Measurements from ENCODE around the gene NALCN. TPM values are rescaled to one million over a fixed set of nuclear protein-coding genes. Genes with fewer than 3 reads are reported as not detected.

NALCN gene
- total RNA-seq, 2 donors from 2014 or later = 3.2 TPM; not detected in 1

DNA sequence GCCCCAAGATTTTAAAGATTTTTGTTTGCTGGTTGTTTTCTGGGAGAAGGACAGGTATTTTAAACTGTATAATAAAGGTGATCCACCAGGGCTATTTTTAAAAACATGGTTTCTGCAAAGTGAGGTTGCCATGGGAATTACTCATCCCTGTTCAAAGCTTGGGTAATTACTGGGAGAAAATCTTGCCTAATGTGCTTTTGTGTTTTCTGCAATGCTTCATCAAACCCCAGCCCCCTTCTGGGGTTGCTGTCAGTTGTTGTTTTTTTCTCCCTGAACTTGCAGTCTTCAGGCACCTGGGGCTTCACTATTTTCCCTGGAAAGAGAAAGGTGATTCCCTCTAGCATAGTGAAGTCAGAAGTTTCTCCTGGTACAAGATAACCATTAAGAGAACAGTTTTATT lies 277.2 kb downstream of the NALCN start:
- TF ChIP-seq POLR2AphosphoS5 (IDR thresholded peaks at IDR 0.05) = no peak
- no peak for TF ChIP-seq POLR2A (IDR thresholded peaks at IDR 0.05)
- DNase-seq (ENCODE audit: low spot score) = no peak
- Histone ChIP-seq H3K27me3 (replicated peaks; ENCODE audit: insufficient read depth) (no peaks in the 10 kb centered on the region), H3K9me3 (no peaks in the 10 kb centered on the region), H3K4me3 (no peak overlapping the region), H3K4me1 (replicated peaks) (no peaks in the 10 kb centered on the region), H3K27ac (no peak overlapping the region), H3K36me3 (no peaks in the 10 kb centered on the region)
- intact Hi-C loops (cut with DNase I) = no loop called here

DNA sequence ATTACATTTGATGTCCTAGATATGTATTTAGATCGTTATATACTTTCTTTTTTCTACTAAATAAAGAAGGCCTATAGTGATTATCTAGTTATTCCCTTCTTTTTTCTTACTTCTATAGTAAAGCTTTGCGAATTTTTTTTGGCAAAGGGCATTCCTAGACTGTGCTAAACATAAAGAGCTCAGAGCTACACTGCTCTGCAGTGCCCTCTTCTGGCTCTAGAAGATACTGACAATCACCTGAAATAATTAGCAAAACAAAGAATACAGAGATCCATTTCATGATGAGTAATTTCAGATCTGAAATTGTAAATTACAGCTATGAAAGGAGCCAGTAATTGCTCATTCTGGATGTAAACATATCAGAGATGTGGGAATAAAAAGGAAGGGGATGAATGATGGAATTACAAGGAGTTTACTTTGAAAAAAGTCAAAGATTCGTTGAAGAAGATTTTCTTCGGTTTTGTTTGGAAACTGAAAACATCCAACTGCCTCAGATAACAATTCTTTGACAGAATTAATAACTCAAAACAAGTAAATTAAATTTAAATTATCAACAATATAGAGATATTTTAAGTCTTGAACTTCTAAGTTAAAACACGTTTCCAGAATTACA lies 288.5 kb downstream of the NALCN start:
- TF ChIP-seq, protein P1, sequence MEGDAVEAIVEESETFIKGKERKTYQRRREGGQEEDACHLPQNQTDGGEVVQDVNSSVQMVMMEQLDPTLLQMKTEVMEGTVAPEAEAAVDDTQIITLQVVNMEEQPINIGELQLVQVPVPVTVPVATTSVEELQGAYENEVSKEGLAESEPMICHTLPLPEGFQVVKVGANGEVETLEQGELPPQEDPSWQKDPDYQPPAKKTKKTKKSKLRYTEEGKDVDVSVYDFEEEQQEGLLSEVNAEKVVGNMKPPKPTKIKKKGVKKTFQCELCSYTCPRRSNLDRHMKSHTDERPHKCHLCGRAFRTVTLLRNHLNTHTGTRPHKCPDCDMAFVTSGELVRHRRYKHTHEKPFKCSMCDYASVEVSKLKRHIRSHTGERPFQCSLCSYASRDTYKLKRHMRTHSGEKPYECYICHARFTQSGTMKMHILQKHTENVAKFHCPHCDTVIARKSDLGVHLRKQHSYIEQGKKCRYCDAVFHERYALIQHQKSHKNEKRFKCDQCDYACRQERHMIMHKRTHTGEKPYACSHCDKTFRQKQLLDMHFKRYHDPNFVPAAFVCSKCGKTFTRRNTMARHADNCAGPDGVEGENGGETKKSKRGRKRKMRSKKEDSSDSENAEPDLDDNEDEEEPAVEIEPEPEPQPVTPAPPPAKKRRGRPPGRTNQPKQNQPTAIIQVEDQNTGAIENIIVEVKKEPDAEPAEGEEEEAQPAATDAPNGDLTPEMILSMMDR (IDR thresholded peaks at IDR 0.05) = peak in 3 of 4 experiments; percentile 33 to 58 (median 57)
- TF ChIP-seq POLR2A (IDR thresholded peaks at IDR 0.05) (no peak), POLR2AphosphoS5 (IDR thresholded peaks at IDR 0.05) (no peak)

DNA sequence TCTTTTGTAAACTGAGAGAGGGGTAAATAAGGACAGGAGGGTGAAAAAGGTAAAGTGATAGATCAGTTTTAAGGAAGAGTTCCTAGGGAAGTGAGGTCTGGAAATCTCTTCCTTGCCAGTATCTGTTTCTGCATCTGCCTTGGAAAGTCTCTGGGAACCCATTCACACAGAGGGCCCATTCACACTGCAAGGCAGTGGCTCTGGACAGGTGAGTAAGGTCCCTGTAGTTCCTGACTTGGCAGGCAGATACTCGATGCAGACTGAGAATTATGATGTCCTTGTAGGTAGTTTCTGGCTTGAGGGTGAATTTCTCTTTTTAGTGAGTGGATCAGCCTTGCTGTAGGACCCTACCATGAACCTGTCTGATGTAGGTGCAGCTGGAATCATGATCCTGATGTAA lies 293.3 kb downstream of the NALCN start:
- H3K27me3 ChIP-seq (replicated peaks; ENCODE audit: insufficient read depth) = no peaks in the 10 kb centered on the region
- no peak overlapping the region for H3K27ac ChIP-seq
- WGBS = 86% methylated on average over 1 of the region's 1 CpG
- no peaks in the 10 kb centered on the region for H3K9me3 ChIP-seq
- H3K36me3 ChIP-seq = no peaks in the 10 kb centered on the region
- no peak for DNase-seq (ENCODE audit: low spot score)
- intact Hi-C loops (cut with DNase I) = no loop called here
- H3K4me3 ChIP-seq = no peak overlapping the region
- no peaks in the 10 kb centered on the region for H3K4me1 ChIP-seq (replicated peaks)
- TF ChIP-seq, protein P1 (IDR thresholded peaks at IDR 0.05) = no peak
- TF ChIP-seq POLR2A (IDR thresholded peaks at IDR 0.05) (no peak), POLR2AphosphoS5 (IDR thresholded peaks at IDR 0.05) (no peak)

More for the DNA sequence above, 288.5 kb downstream of the NALCN start:
- intact Hi-C loops (cut with DNase I) = no loop called here
- DNase-seq (ENCODE audit: low spot score) = peak; percentile 13
- Histone ChIP-seq H3K27me3 (replicated peaks; ENCODE audit: insufficient read depth) (no peaks in the 10 kb centered on the region), H3K36me3 (no peaks in the 10 kb centered on the region), H3K4me1 (replicated peaks) (no peaks in the 10 kb centered on the region), H3K4me3 (no peak overlapping the region), H3K27ac (no peak overlapping the region), H3K9me3 (no peaks in the 10 kb centered on the region)
- WGBS = 58% methylated on average over 5 of the region's 5 CpGs

DNA sequence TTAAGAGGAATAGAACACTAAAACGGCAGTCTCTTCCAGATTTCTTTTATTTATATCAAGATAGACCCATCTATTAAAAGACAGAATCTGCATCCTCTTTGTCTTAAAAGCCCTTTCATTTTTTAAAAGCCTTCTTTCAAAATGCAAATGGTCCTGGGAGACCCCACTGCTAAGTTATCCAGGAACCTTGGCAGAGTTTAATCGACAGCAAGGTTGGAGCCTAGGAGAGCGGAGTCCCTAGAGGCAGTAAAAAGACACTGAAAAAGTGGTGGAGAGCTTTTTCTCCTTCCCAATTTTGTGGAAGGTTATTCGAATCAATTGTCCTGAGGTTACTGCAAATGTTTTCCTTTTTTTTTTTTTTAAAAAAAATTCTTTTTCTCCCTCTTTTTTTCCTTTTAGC lies 294.7 kb downstream of the NALCN start:
- DNase-seq (ENCODE audit: low spot score) = no peak
- Histone ChIP-seq H3K9me3 (no peaks in the 10 kb centered on the region), H3K27ac (no peak overlapping the region), H3K4me1 (replicated peaks) (no peaks in the 10 kb centered on the region), H3K36me3 (no peaks in the 10 kb centered on the region), H3K27me3 (replicated peaks; ENCODE audit: insufficient read depth) (no peaks in the 10 kb centered on the region), H3K4me3 (no peak overlapping the region)
- WGBS = 59% methylated on average over 4 of the region's 4 CpGs
- intact Hi-C loops (cut with DNase I) = no loop called here
- TF ChIP-seq POLR2A (IDR thresholded peaks at IDR 0.05) (no peak), POLR2AphosphoS5 (IDR thresholded peaks at IDR 0.05) (no peak)
- TF ChIP-seq, protein P1 (IDR thresholded peaks at IDR 0.05) = no peak

DNA sequence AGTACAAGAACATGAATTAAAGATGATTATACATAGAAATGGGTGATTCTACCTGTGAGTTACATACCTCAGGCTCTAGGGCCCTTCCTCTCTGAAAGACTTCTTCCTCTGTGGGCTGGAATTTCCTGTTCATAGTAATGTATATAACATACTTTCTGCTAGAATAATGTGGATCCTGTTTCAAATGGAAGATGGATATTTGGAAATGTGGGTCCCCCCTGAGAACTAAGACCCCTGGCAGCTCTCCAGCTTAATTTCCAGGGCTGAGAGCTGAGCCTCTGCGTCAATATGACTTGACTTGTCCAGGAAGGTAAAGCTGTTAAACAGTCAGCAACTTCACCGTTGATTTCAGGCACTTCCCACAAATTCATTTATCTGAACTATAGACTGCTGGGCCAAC lies 296.3 kb downstream of the NALCN start:
- no peak overlapping the region for H3K4me3 ChIP-seq
- H3K4me1 ChIP-seq (replicated peaks) = no peaks in the 10 kb centered on the region
- no peaks in the 10 kb centered on the region for H3K27me3 ChIP-seq (replicated peaks; ENCODE audit: insufficient read depth)
- intact Hi-C loops (cut with DNase I) = no loop called here
- H3K36me3 ChIP-seq = no peaks in the 10 kb centered on the region
- DNase-seq (ENCODE audit: low spot score) = no peak
- WGBS = 40% methylated on average over 2 of the region's 2 CpGs
- TF ChIP-seq, protein P1 (IDR thresholded peaks at IDR 0.05) = no peak
- no peak for TF ChIP-seq POLR2A (IDR thresholded peaks at IDR 0.05)
- TF ChIP-seq POLR2AphosphoS5 (IDR thresholded peaks at IDR 0.05) = no peak
- H3K9me3 ChIP-seq = no peaks in the 10 kb centered on the region
- H3K27ac ChIP-seq = no peak overlapping the region

Data from prostate gland (tissue), 2 donors.